ENCODE results near the gene SLC25A20. TPM values are rescaled to one million over a fixed set of nuclear protein-coding genes. Genes with fewer than 3 reads are reported as not detected.
"Not testable (repeated sequence)": the region's sequence is repeated elsewhere in the genome, so short reads cannot be mapped to it uniquely, and the experiment has no call there.

SLC25A20 gene
- total and polyA plus RNA-seq, 11 donors, result 44.6 to 176 (median 65.7) TPM

GRCh38 chr3:48837163-48837562, 61.5 kb downstream of the SLC25A20 start:
- TF ChIP-seq POLR2A (IDR thresholded peaks at IDR 0.05), result no peak
- TF ChIP-seq CTCF (IDR thresholded peaks at IDR 0.05), result no peak
- H3K27ac ChIP-seq, result no peak overlapping the region
- no peak for ATAC-seq

GRCh38 chr3:48835650-48836366, 62.9 kb downstream of the SLC25A20 start:
- WGBS, 4 donors, result 88 to 94% (median 91%) methylated on average over 11 of the region's 11 CpGs

More at GRCh38 chr3:48837163-48837562, 61.5 kb downstream of the SLC25A20 start:
- intact Hi-C loops (cut with DNase I), result no loop called here
- H3K27me3 ChIP-seq, result no peaks in the 10 kb centered on the region
- peaks cover 0 to 13% (median 6%) of the 10 kb centered on the region in 12 donors for H3K4me1 ChIP-seq
- peaks cover 0 to 9% (median 0%) of the 10 kb centered on the region in 9 donors for H3K36me3 ChIP-seq
- 65 to 78% (median 72%) methylated on average over 2 of the region's 2 CpGs for WGBS, 4 donors
- H3K4me3 ChIP-seq, result no peak overlapping the region
- no peak for DNase-seq
- no peaks in the 10 kb centered on the region for H3K9me3 ChIP-seq

GRCh38 chr3:48832684-48833083, 66.0 kb downstream of the SLC25A20 start:
- Histone ChIP-seq H3K27ac (no peak overlapping the region), H3K36me3 (peaks cover 0 to 4% (median 0%) of the 10 kb centered on the region in 9 donors), H3K4me1 (peaks cover 0 to 31% (median 6%) of the 10 kb centered on the region in 12 donors), H3K9me3 (no peaks in the 10 kb centered on the region), H3K27me3 (no peaks in the 10 kb centered on the region), H3K4me3 (no peak overlapping the region)
- intact Hi-C loops (cut with DNase I), result no loop called here
- TF ChIP-seq CTCF (IDR thresholded peaks at IDR 0.05) (no peak), POLR2A (IDR thresholded peaks at IDR 0.05) (no peak)
- DNase-seq (no peak), ATAC-seq (no peak)

More at GRCh38 chr3:48835650-48836366, 62.9 kb downstream of the SLC25A20 start:
- DNase-seq (no peak), ATAC-seq (peak in 1 of 4 donors; percentile 27)
- Histone ChIP-seq H3K36me3 (peaks cover 0 to 9% (median 0%) of the 10 kb centered on the region in 9 donors), H3K27me3 (no peaks in the 10 kb centered on the region), H3K9me3 (no peaks in the 10 kb centered on the region), H3K27ac (no peak overlapping the region), H3K4me3 (no peak overlapping the region), H3K4me1 (peaks cover 0 to 24% (median 8%) of the 10 kb centered on the region in 12 donors)
- no peak for TF ChIP-seq POLR2A (IDR thresholded peaks at IDR 0.05)
- TF ChIP-seq CTCF (IDR thresholded peaks at IDR 0.05), result no peak
- intact Hi-C loops (cut with DNase I), result no loop called here

GRCh38 chr3:48830715-48831114, 68.0 kb downstream of the SLC25A20 start:
- no peak for DNase-seq
- 73 to 83% (median 76%) methylated on average over 6 of the region's 6 CpGs for WGBS, 4 donors
- peaks cover 0 to 44% (median 16%) of the 10 kb centered on the region in 12 donors for H3K4me1 ChIP-seq
- no peak for ATAC-seq
- no peaks in the 10 kb centered on the region for H3K27me3 ChIP-seq
- no peaks in the 10 kb centered on the region for H3K9me3 ChIP-seq
- H3K27ac ChIP-seq, result no peak overlapping the region
- intact Hi-C loops (cut with DNase I), result no loop called here
- peaks cover 0 to 4% (median 0%) of the 10 kb centered on the region in 9 donors for H3K36me3 ChIP-seq
- TF ChIP-seq POLR2A (IDR thresholded peaks at IDR 0.05) (no peak), CTCF (IDR thresholded peaks at IDR 0.05) (no peak)
- no peak overlapping the region for H3K4me3 ChIP-seq

- H3K4me3 ChIP-seq; H3K36me3 ChIP-seq; H3K27ac ChIP-seq; ATAC-seq; DNase-seq; H3K9me3 ChIP-seq; H3K27me3 ChIP-seq; intact Hi-C loops (cut with DNase I): not testable (repeated sequence)
- peaks cover 0 to 37% (median 13%) of the 10 kb centered on the region in 12 donors for H3K4me1 ChIP-seq
- WGBS, 4 donors, result 92 to 97% (median 94%) methylated on average over 11 of the region's 11 CpGs
Observed at GRCh38 chr3:48829525-48829924, 69.2 kb downstream of the SLC25A20 start.

- ATAC-seq; intact Hi-C loops (cut with DNase I); H3K27ac ChIP-seq; H3K9me3 ChIP-seq; H3K4me3 ChIP-seq; H3K36me3 ChIP-seq; H3K27me3 ChIP-seq; DNase-seq: not testable (repeated sequence)
- 92 to 98% (median 97%) methylated on average over 10 of the region's 10 CpGs for WGBS, 4 donors
- H3K4me1 ChIP-seq, result peaks cover 0 to 37% (median 13%) of the 10 kb centered on the region in 12 donors
Observed at GRCh38 chr3:48827874-48828273, 70.8 kb downstream of the SLC25A20 start.

Data from heart left ventricle (tissue), 16 donors.